DMS53 treated with DMSO at 0.1 percent for 48 hours (cell line): Measurements from ENCODE around the gene ATP1B3.
"Not testable (repeated sequence)": the region's sequence is repeated elsewhere in the genome, so short reads cannot be mapped to it uniquely, and the experiment has no call there.

ENCODE experiments used
- DNase-seq: peaks from one replicate; lab custom pipeline; 2025; ENCODE audit not compliant: unreplicated experiment; lab: John Stamatoyannopoulos, UW

Gene ATP1B3

GRCh38 chr3:141876381-141876890 is at the start of gene ATP1B3:
TSS of gene ATP1B3 (plus strand) at chr3:141876643. CDS start at chr3:141876802, 159 bp downstream.
- DNase-seq = peak; percentile 43

GRCh38 chr3:141828487-141828886 is 48.0 kb upstream of the ATP1B3 start:
- no peak for DNase-seq

- DNase-seq = no peak
Measured at GRCh38 chr3:141828890-141829289, 47.6 kb upstream of the ATP1B3 start.

GRCh38 chr3:141830508-141830907 is 45.9 kb upstream of the ATP1B3 start:
- DNase-seq = no peak

GRCh38 chr3:141834292-141834691 is 42.2 kb upstream of the ATP1B3 start:
- no peak for DNase-seq

GRCh38 chr3:141835557-141836229 is 40.8 kb upstream of the ATP1B3 start:
- no peak for DNase-seq

GRCh38 chr3:141839389-141839788 is 37.1 kb upstream of the ATP1B3 start:
- DNase-seq = no peak

GRCh38 chr3:141840737-141841544 is 35.5 kb upstream of the ATP1B3 start:
- DNase-seq = no peak

- no peak for DNase-seq
Measured at GRCh38 chr3:141844108-141844507, 32.3 kb upstream of the ATP1B3 start.

- DNase-seq = no peak
Measured at GRCh38 chr3:141844812-141845211, 31.6 kb upstream of the ATP1B3 start.

GRCh38 chr3:141845407-141846049 is 30.9 kb upstream of the ATP1B3 start:
- DNase-seq = no peak

- DNase-seq = no peak
Measured at GRCh38 chr3:141846050-141846433, 30.4 kb upstream of the ATP1B3 start.

GRCh38 chr3:141848159-141848748 is 28.2 kb upstream of the ATP1B3 start:
- DNase-seq = not testable (repeated sequence)

GRCh38 chr3:141849056-141849815 is 27.2 kb upstream of the ATP1B3 start:
- no peak for DNase-seq

GRCh38 chr3:141851411-141851810 is 25.0 kb upstream of the ATP1B3 start:
- DNase-seq = no peak

GRCh38 chr3:141853081-141853601 is 23.3 kb upstream of the ATP1B3 start:
- DNase-seq = no peak

- no peak for DNase-seq
Measured at GRCh38 chr3:141853629-141854168, 22.7 kb upstream of the ATP1B3 start.

GRCh38 chr3:141854599-141854998 is 21.8 kb upstream of the ATP1B3 start:
- DNase-seq = no peak

- DNase-seq = no peak
Measured at GRCh38 chr3:141858312-141858711, 18.1 kb upstream of the ATP1B3 start.

- DNase-seq = no peak
Measured at GRCh38 chr3:141859651-141860050, 16.8 kb upstream of the ATP1B3 start.
